H9 (cell line): ENCODE results near the gene DNAJC15. TPM values are rescaled to one million over a fixed set of nuclear protein-coding genes. Genes with fewer than 3 reads are reported as not detected.

Experiments
- DNase-seq: peaks from one replicate; pipeline ENCODE4 v3.0.0-alpha.2; 2017
- H2AFZ ChIP-seq: one replicate; pipeline ENCODE4 v1.6.1; 2013; ENCODE audit warnings: mild to moderate bottlenecking, low read length, control low read depth, moderate library complexity
- H2AK5ac ChIP-seq: 2 replicates; pipeline ENCODE4 v1.6.1; 2013; ENCODE audit warnings: low read length, control low read depth, mixed read lengths; ENCODE audit not compliant: insufficient read length
- H2BK120ac ChIP-seq: one replicate; pipeline ENCODE4 v1.6.1; 2013; ENCODE audit warnings: low read depth, mild to moderate bottlenecking, low read length, control low read depth, inconsistent platforms; ENCODE audit not compliant: poor library complexity, severe bottlenecking
- H2BK12ac ChIP-seq: 2 replicates; pipeline ENCODE4 v1.6.1; 2013; ENCODE audit warnings: low read length, control low read depth, mixed read lengths, low read depth; ENCODE audit not compliant: insufficient read length
- H2BK15ac ChIP-seq: 2 replicates; pipeline ENCODE4 v1.6.1; 2013; ENCODE audit warnings: low read depth, low read length, control low read depth
- H2BK20ac ChIP-seq: one replicate; pipeline ENCODE4 v1.6.1; 2013; ENCODE audit warnings: low read depth, mild to moderate bottlenecking, low read length, control low read depth, inconsistent platforms; ENCODE audit not compliant: poor library complexity, severe bottlenecking
- H2BK5ac ChIP-seq: 2 replicates; pipeline ENCODE4 v1.6.1; 2013; ENCODE audit warnings: low read length, control low read depth, mixed read lengths; ENCODE audit not compliant: insufficient read length
- H3K14ac ChIP-seq: 2 replicates; pipeline ENCODE4 v1.6.1; 2013; ENCODE audit warnings: low read length, control low read depth; ENCODE audit not compliant: insufficient read depth
- H3K18ac ChIP-seq: 2 replicates; pipeline ENCODE4 v1.6.1; 2013; ENCODE audit warnings: low read depth, mild to moderate bottlenecking, mixed read lengths, low read length, control low read depth; ENCODE audit not compliant: insufficient read length
- H3K23ac ChIP-seq: 2 replicates; pipeline ENCODE4 v1.6.1; 2013; ENCODE audit warnings: low read length, control low read depth, mixed read lengths, low read depth; ENCODE audit not compliant: insufficient read length
- H3K23me2 ChIP-seq: 2 replicates; pipeline ENCODE4 v1.6.1; 2013; ENCODE audit warnings: low read depth, mild to moderate bottlenecking, mixed read lengths, low read length, control low read depth; ENCODE audit not compliant: insufficient read length, poor library complexity, severe bottlenecking
- H3K27ac ChIP-seq: 2 replicates; pipeline ENCODE4 v1.5.1; 2013; ENCODE audit warnings: low read length, control low read depth, mixed read lengths, low read depth; ENCODE audit not compliant: insufficient read length
- H3K27me3 ChIP-seq: 2 replicates; pipeline ENCODE4 v1.6.1; 2013; ENCODE audit warnings: low read length, control low read depth, inconsistent platforms; ENCODE audit not compliant: insufficient read depth
- H3K4ac ChIP-seq: 2 replicates; pipeline ENCODE4 v1.6.1; 2013; ENCODE audit warnings: low read depth, mild to moderate bottlenecking, control low read depth, inconsistent platforms, low read length, moderate library complexity
- H3K4me1 ChIP-seq: 2 replicates; pipeline ENCODE4 v1.6.1; 2013; ENCODE audit warnings: low read length, control low read depth, inconsistent platforms; ENCODE audit not compliant: insufficient read depth
- H3K4me2 ChIP-seq: 2 replicates; pipeline ENCODE4 v1.6.1; 2013; ENCODE audit warnings: low read length, control low read depth, mixed read lengths; ENCODE audit not compliant: insufficient read length, insufficient read depth
- H3K56ac ChIP-seq: 2 replicates; pipeline ENCODE4 v1.6.1; 2013; ENCODE audit warnings: low read depth, mild to moderate bottlenecking, mixed read lengths, low read length, control low read depth; ENCODE audit not compliant: insufficient read length
- H3K79me1 ChIP-seq: 2 replicates; pipeline ENCODE4 v1.6.1; 2013; ENCODE audit warnings: low read depth, mild to moderate bottlenecking, moderate library complexity, low read length, control low read depth, inconsistent platforms; ENCODE audit not compliant: insufficient read depth, poor library complexity, severe bottlenecking
- H3K79me2 ChIP-seq: 2 replicates; pipeline ENCODE4 v1.6.1; 2013; ENCODE audit warnings: low read length, control low read depth, inconsistent platforms; ENCODE audit not compliant: insufficient read depth
- H3K9ac ChIP-seq: 2 replicates; pipeline ENCODE4 v1.6.1; 2013; ENCODE audit warnings: low read length, control low read depth, mixed read lengths; ENCODE audit not compliant: insufficient read length; ENCODE audit errors: extremely low read depth
- H3K9me3 ChIP-seq: one replicate; pipeline ENCODE4 v1.6.1; 2013; ENCODE audit warnings: low read depth, low read length, inconsistent platforms; ENCODE audit not compliant: control insufficient read depth
- H3T11ph ChIP-seq: one replicate; pipeline ENCODE4 v1.6.1; 2013; ENCODE audit warnings: mild to moderate bottlenecking, low read length, control low read depth, inconsistent platforms
- H4K20me1 ChIP-seq: one replicate; pipeline ENCODE4 v1.6.1; 2013; ENCODE audit not compliant: control insufficient read depth, insufficient read length, insufficient read depth
- H4K5ac ChIP-seq: 2 replicates; pipeline ENCODE4 v1.6.1; 2013; ENCODE audit warnings: low read depth, mild to moderate bottlenecking, mixed read lengths, low read length, control low read depth; ENCODE audit not compliant: insufficient read length
- H4K8ac ChIP-seq: replicated peaks from 2 replicates; pipeline ENCODE4 v1.6.1; 2013; ENCODE audit warnings: low read length, control low read depth, mixed read lengths, low read depth; ENCODE audit not compliant: insufficient read length
- H4K91ac ChIP-seq: 2 replicates; pipeline ENCODE4 v1.6.1; 2013; ENCODE audit warnings: low read depth, mild to moderate bottlenecking, moderate library complexity, mixed read lengths, low read length, control low read depth; ENCODE audit not compliant: insufficient read length
- H3K27ac Mint-ChIP-seq, 3 experiments: 2 replicates in 2 of 3; 3 replicates in 1 of 3; pipeline ENCODE4 v1.8.0; 2020 to 2021; ENCODE audit warnings: mixed read lengths in 3 of 3, mild to moderate bottlenecking in 1 of 3, moderate library complexity in 1 of 3
- H3K27me3 Mint-ChIP-seq: 2 replicates; pipeline ENCODE4 v1.8.0; 2021; ENCODE audit warnings: low read depth, mild to moderate bottlenecking, moderate library complexity, mixed read lengths
- H3K36me3 Mint-ChIP-seq, 3 experiments: 2 replicates in 2 of 3; 3 replicates in 1 of 3; pipeline ENCODE4 v1.8.0; 2020 to 2021; ENCODE audit warnings: low read depth in 3 of 3, mixed read lengths in 3 of 3; ENCODE audit not compliant: insufficient read depth in 1 of 3
- H3K4me1 Mint-ChIP-seq, 2 experiments: 2 replicates each; pipeline ENCODE4 v1.8.0; 2020; ENCODE audit warnings: mixed read lengths in 2 of 2
- H3K4me3 Mint-ChIP-seq, 2 experiments: 2 replicates in 1 of 2; 3 replicates in 1 of 2; pipeline ENCODE4 v1.8.0; 2020 to 2021; ENCODE audit warnings: mild to moderate bottlenecking in 2 of 2, mixed read lengths in 2 of 2, moderate library complexity in 1 of 2
- H3K9me3 Mint-ChIP-seq, 2 experiments: 2 replicates in 1 of 2; 3 replicates in 1 of 2; pipeline ENCODE4 v1.8.0; 2020; ENCODE audit warnings: mild to moderate bottlenecking in 2 of 2, mixed read lengths in 2 of 2, moderate library complexity in 1 of 2
- CTCF ChIP-seq: fragments of 200-600 bp; sonication (generic); conservative IDR thresholded peaks from 3 replicates; pipeline ENCODE4 v1.8.0; 2021; ENCODE audit warnings: antibody characterized with exemption, mild to moderate bottlenecking
- WGBS: extraction: QIAGEN DNeasy Blood & Tissue Kit; methylation state at CpG from one replicate; pipeline ENCODE4 v1.1.7; 2013; ENCODE audit warnings: missing lambda C conversion rate, low lambda C conversion rate, mixed read lengths; ENCODE audit not compliant: insufficient read length; ENCODE audit errors: extremely low coverage; 5-methylcytosine and 5-hydroxymethylcytosine counted together
- total RNA-seq: library from RNA; stranded (reverse); gene quantifications from 2 replicates; pipeline ENCODE4 v1.2.1, GENCODE V29; 2021

The DNAJC15 gene
- total RNA-seq, 1 experiment from 2014 or later: 13.4 TPM

- Histone ChIP-seq H3K4me2 (no peak overlapping the region), H3K9me3 (no peaks in the 10 kb centered on the region), H3K9ac (no peak overlapping the region), H2BK20ac (no peak overlapping the region), H3K23ac (no peak overlapping the region), H3K79me1 (no peaks in the 10 kb centered on the region), H3K56ac (no peak overlapping the region), H3K23me2 (no peaks in the 10 kb centered on the region), H2BK15ac (no peak overlapping the region), H2BK12ac (no peak overlapping the region), H2BK5ac (no peak overlapping the region), H4K8ac (no peak overlapping the region), H4K91ac (no peak overlapping the region), H3K79me2 (no peaks in the 10 kb centered on the region), H3T11ph (no peak overlapping the region), H3K4ac (no peak overlapping the region), H2AK5ac (no peak overlapping the region), H4K5ac (no peak overlapping the region), H3K4me1 (no peaks in the 10 kb centered on the region), H3K18ac (no peak overlapping the region), H2BK120ac (no peak overlapping the region), H4K20me1 (no peaks in the 10 kb centered on the region), H3K27ac (no peak overlapping the region), H2AFZ (no peak overlapping the region), H3K27me3 (no peaks in the 10 kb centered on the region), H3K14ac (no peak overlapping the region)
- no peaks in the 10 kb centered on the region for H3K9me3 Mint-ChIP-seq
- H3K27me3 Mint-ChIP-seq: no peaks in the 10 kb centered on the region
- DNase-seq: no peak
- no peak for TF ChIP-seq CTCF
- no CpG with 5 or more reads among the region's 4 CpGs for WGBS
- no peak overlapping the region for H3K27ac Mint-ChIP-seq
- no peak overlapping the region for H3K4me3 Mint-ChIP-seq
- H3K36me3 Mint-ChIP-seq: no peaks in the 10 kb centered on the region
- H3K4me1 Mint-ChIP-seq: peaks cover 5 to 9% of the 10 kb centered on the region in 2 experiments
These were observed 22.7 kb upstream of the DNAJC15 start for GRCh38 chr13:43000676-43001075.
